Uterus (tissue), 2 donors: Measurements from ENCODE around the gene ZSWIM5.

Experiments used
- POLR2A ChIP-seq, 2 donors: fragments of 450-650 bp; IDR thresholded peaks; one replicate each; pipeline ENCODE4 v1.6.1; 2016; ENCODE audit warnings: antibody characterized with exemption in 2 of 2, mild to moderate bottlenecking in 1 of 2, moderate library complexity in 1 of 2
- TF ChIP-seq, protein P1 (sequence below), 4 experiments: fragments of 200-600 bp in 2 of 4; fragments of 450-650 bp in 2 of 4; sonication (generic) in 2 of 4; IDR thresholded peaks; one replicate each; pipeline ENCODE4 v1.5.1; 2016 to 2019; ENCODE audit warnings: antibody characterized with exemption in 4 of 4, mild to moderate bottlenecking in 2 of 4, moderate library complexity in 1 of 4

DNA sequence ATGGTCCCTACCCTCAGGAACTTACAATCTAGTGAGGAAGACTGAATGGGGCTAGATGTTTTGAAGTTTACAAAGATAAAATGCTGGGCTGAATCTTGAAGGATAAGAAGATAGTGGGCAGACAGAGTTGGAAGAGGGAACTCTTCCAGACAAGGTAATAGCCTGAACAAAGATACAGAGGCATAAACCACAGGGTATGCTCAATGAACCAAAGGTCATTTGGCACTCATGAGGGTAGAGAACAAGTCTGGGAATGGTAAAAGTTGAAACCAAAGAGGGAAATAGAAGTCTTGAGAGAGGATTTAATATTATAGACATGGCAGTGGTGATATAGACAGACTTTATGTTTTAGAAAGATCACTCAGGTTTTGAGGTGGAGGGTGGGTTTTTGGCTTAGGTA is 48.1 kb upstream of the ZSWIM5 start:
- TF ChIP-seq, protein P1, sequence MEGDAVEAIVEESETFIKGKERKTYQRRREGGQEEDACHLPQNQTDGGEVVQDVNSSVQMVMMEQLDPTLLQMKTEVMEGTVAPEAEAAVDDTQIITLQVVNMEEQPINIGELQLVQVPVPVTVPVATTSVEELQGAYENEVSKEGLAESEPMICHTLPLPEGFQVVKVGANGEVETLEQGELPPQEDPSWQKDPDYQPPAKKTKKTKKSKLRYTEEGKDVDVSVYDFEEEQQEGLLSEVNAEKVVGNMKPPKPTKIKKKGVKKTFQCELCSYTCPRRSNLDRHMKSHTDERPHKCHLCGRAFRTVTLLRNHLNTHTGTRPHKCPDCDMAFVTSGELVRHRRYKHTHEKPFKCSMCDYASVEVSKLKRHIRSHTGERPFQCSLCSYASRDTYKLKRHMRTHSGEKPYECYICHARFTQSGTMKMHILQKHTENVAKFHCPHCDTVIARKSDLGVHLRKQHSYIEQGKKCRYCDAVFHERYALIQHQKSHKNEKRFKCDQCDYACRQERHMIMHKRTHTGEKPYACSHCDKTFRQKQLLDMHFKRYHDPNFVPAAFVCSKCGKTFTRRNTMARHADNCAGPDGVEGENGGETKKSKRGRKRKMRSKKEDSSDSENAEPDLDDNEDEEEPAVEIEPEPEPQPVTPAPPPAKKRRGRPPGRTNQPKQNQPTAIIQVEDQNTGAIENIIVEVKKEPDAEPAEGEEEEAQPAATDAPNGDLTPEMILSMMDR (IDR thresholded peaks at IDR 0.05) = no peak
- no peak for TF ChIP-seq POLR2A (IDR thresholded peaks at IDR 0.05)
